GM12878 (cell line): ENCODE measurements around the gene LTA. TPM values are rescaled to one million over a fixed set of nuclear protein-coding genes. Genes with fewer than 3 reads are reported as not detected.

ENCODE experiments used
- CREM ChIP-seq: IDR thresholded peaks from 2 replicates; pipeline ENCODE4 v1.6.1; 2014; ENCODE audit warnings: antibody characterized with exemption, low read depth
- FOXK2 ChIP-seq: fragments of 450-650 bp; IDR thresholded peaks from 2 replicates; pipeline ENCODE4 v1.6.1; 2017; ENCODE audit warnings: mild to moderate bottlenecking, moderate library complexity
- HCFC1 ChIP-seq: fragments of 150-350 bp; IDR thresholded peaks from 2 replicates; pipeline ENCODE4 v1.6.1; 2014; ENCODE audit warnings: low read length
- HDGF ChIP-seq: fragments of 450-650 bp; IDR thresholded peaks from 2 replicates; pipeline ENCODE4 v1.6.1; 2016; ENCODE audit warnings: antibody characterized with exemption
- IRF4 ChIP-seq: IDR thresholded peaks from 2 replicates; pipeline ENCODE4 v1.6.1; 2011; ENCODE audit warnings: low read depth, low read length
- KDM1A ChIP-seq: fragments of 200-600 bp; sonication (generic); IDR thresholded peaks from 2 replicates; pipeline ENCODE4 v1.6.1; 2016; ENCODE audit warnings: borderline replicate concordance
- NR2F1 ChIP-seq: fragments of 450-650 bp; conservative IDR thresholded peaks from 2 replicates; pipeline ENCODE4 v1.6.1; 2017; ENCODE audit warnings: mild to moderate bottlenecking
- RB1 ChIP-seq: fragments of 450-650 bp; formaldehyde crosslinking; IDR thresholded peaks from 2 replicates; pipeline ENCODE4 v1.6.1; 2017; ENCODE audit warnings: mild to moderate bottlenecking, borderline replicate concordance
- STAT1 ChIP-seq: fragments of 450-650 bp; conservative IDR thresholded peaks from 2 replicates; pipeline ENCODE4 v1.6.1; 2014; ENCODE audit warnings: antibody characterized with exemption, mild to moderate bottlenecking
- polyA plus RNA-seq, 11 experiments: library from polyadenylated mRNA; depleted of rRNA in 4 of 11; unstranded in 6 of 11; stranded (reverse) in 5 of 11; fragments of >200 nt; fragmentation: Nextera tagmentation in 4 of 11; fragmentation: Illumina TruSeq in 1 of 11; extraction: Ambion mirVana in 4 of 11; extraction: Trizol in 1 of 11; gene quantifications; 1 replicate in 1 of 11; 2 replicates in 10 of 11; pipeline versions ENCODE4 v1.2.1 to v1.2.3, GENCODE V29; 2011 to 2016; ENCODE audit warnings: inconsistent platforms in 2 of 11, missing spikeins in 2 of 11, low read depth in 1 of 11
- total RNA-seq, 4 experiments: library from RNA; depleted of rRNA in 3 of 4; stranded (reverse); fragments of >200 nt in 3 of 4; fragmentation: Illumina TruSeq in 1 of 4; extraction: Trizol in 1 of 4; gene quantifications; 2 replicates each; pipeline versions ENCODE4 v1.2.1 to v1.2.3, GENCODE V29; 2013 to 2021
- TF ChIP-seq, protein P1 (sequence below): fragments of 450-650 bp; IDR thresholded peaks from 2 replicates; pipeline ENCODE4 v1.6.1; 2017; ENCODE audit warnings: low read depth, mild to moderate bottlenecking, moderate library complexity
- TF ChIP-seq, protein P2 (sequence below): fragments of 450-650 bp; IDR thresholded peaks from 2 replicates; pipeline ENCODE4 v1.6.1; 2018; ENCODE audit warnings: mild to moderate bottlenecking, low read depth, moderate library complexity; ENCODE audit not compliant: partially characterized antibody
- TF ChIP-seq, protein P3 (sequence below): IDR thresholded peaks from 2 replicates; pipeline ENCODE4 v1.6.1; 2012; ENCODE audit warnings: improper control_type of control experiment, low read depth, low read length; ENCODE audit not compliant: insufficient replicate concordance
- TF ChIP-seq, protein P4 (sequence below): fragments of 450-650 bp; IDR thresholded peaks from 2 replicates; pipeline ENCODE4 v1.6.1; 2017; ENCODE audit warnings: mild to moderate bottlenecking

The LTA gene
- total and polyA plus RNA-seq, 10 of the 15 experiments (the other 5 are each of a cell fraction or from before 2014, with no cell fraction given), result 27.5 to 100 (median 75.1) TPM

DNA sequence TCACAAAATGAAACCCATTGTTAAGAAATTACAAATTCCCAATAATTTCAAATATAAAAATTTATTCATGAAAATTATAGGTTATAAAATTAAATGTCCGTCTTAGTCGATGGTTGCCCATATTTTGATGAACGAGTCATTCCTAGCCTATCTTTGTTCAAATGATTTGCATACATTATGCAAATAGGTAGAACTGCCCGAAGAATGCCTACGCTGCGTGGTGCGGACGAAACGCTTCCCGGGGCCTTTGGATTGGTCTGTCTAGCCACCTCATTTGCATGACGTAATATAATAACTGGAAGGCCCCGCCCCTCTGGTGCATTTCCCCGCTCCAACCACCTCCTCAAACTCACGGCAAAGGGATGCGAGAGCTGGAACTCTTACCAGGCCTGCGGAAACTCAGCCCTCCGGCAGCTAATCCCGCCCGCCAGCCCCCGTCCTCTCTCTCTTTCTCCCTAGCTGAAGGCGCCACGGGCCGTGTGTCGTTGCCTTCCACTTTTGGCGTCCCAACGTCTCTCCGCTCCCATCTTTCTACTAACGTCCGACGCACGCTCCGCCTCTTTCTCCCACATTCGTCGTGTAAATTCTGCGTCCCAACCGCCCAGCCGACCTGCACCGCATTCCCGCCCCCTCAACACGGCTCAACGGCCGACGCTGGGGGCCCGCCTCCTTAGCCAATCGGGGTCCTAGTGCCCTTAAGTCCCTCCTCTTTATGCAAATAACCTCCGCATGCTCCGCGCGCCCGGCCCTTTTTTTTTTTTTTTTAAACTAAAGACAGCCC, 47.9 kb downstream of the LTA start (continued):
- TF ChIP-seq RB1 (peak; percentile 57; the same call in 1 of the 2 replicates), HCFC1 (peak; percentile 53), FOXK2 (no peak; the same call in 1 of the 2 replicates), NR2F1 (no peak), IRF4 (no peak), KDM1A (no peak), STAT1 (0 out of 2 replicates have a peak, but pooled peaks have one; percentile 76), HDGF (peak; percentile 97), CREM (peak; percentile 95)
- TF ChIP-seq, protein P1, sequence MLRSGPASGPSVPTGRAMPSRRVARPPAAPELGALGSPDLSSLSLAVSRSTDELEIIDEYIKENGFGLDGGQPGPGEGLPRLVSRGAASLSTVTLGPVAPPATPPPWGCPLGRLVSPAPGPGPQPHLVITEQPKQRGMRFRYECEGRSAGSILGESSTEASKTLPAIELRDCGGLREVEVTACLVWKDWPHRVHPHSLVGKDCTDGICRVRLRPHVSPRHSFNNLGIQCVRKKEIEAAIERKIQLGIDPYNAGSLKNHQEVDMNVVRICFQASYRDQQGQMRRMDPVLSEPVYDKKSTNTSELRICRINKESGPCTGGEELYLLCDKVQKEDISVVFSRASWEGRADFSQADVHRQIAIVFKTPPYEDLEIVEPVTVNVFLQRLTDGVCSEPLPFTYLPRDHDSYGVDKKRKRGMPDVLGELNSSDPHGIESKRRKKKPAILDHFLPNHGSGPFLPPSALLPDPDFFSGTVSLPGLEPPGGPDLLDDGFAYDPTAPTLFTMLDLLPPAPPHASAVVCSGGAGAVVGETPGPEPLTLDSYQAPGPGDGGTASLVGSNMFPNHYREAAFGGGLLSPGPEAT, result peak; percentile 93
- TF ChIP-seq, protein P2, sequence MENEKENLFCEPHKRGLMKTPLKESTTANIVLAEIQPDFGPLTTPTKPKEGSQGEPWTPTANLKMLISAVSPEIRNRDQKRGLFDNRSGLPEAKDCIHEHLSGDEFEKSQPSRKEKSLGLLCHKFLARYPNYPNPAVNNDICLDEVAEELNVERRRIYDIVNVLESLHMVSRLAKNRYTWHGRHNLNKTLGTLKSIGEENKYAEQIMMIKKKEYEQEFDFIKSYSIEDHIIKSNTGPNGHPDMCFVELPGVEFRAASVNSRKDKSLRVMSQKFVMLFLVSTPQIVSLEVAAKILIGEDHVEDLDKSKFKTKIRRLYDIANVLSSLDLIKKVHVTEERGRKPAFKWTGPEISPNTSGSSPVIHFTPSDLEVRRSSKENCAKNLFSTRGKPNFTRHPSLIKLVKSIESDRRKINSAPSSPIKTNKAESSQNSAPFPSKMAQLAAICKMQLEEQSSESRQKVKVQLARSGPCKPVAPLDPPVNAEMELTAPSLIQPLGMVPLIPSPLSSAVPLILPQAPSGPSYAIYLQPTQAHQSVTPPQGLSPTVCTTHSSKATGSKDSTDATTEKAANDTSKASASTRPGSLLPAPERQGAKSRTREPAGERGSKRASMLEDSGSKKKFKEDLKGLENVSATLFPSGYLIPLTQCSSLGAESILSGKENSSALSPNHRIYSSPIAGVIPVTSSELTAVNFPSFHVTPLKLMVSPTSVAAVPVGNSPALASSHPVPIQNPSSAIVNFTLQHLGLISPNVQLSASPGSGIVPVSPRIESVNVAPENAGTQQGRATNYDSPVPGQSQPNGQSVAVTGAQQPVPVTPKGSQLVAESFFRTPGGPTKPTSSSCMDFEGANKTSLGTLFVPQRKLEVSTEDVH, result peak; percentile 82
- TF ChIP-seq, protein P3, sequence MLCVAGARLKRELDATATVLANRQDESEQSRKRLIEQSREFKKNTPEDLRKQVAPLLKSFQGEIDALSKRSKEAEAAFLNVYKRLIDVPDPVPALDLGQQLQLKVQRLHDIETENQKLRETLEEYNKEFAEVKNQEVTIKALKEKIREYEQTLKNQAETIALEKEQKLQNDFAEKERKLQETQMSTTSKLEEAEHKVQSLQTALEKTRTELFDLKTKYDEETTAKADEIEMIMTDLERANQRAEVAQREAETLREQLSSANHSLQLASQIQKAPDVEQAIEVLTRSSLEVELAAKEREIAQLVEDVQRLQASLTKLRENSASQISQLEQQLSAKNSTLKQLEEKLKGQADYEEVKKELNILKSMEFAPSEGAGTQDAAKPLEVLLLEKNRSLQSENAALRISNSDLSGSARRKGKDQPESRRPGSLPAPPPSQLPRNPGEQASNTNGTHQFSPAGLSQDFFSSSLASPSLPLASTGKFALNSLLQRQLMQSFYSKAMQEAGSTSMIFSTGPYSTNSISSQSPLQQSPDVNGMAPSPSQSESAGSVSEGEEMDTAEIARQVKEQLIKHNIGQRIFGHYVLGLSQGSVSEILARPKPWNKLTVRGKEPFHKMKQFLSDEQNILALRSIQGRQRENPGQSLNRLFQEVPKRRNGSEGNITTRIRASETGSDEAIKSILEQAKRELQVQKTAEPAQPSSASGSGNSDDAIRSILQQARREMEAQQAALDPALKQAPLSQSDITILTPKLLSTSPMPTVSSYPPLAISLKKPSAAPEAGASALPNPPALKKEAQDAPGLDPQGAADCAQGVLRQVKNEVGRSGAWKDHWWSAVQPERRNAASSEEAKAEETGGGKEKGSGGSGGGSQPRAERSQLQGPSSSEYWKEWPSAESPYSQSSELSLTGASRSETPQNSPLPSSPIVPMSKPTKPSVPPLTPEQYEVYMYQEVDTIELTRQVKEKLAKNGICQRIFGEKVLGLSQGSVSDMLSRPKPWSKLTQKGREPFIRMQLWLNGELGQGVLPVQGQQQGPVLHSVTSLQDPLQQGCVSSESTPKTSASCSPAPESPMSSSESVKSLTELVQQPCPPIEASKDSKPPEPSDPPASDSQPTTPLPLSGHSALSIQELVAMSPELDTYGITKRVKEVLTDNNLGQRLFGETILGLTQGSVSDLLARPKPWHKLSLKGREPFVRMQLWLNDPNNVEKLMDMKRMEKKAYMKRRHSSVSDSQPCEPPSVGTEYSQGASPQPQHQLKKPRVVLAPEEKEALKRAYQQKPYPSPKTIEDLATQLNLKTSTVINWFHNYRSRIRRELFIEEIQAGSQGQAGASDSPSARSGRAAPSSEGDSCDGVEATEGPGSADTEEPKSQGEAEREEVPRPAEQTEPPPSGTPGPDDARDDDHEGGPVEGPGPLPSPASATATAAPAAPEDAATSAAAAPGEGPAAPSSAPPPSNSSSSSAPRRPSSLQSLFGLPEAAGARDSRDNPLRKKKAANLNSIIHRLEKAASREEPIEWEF, result no peak
- TF ChIP-seq, protein P4, sequence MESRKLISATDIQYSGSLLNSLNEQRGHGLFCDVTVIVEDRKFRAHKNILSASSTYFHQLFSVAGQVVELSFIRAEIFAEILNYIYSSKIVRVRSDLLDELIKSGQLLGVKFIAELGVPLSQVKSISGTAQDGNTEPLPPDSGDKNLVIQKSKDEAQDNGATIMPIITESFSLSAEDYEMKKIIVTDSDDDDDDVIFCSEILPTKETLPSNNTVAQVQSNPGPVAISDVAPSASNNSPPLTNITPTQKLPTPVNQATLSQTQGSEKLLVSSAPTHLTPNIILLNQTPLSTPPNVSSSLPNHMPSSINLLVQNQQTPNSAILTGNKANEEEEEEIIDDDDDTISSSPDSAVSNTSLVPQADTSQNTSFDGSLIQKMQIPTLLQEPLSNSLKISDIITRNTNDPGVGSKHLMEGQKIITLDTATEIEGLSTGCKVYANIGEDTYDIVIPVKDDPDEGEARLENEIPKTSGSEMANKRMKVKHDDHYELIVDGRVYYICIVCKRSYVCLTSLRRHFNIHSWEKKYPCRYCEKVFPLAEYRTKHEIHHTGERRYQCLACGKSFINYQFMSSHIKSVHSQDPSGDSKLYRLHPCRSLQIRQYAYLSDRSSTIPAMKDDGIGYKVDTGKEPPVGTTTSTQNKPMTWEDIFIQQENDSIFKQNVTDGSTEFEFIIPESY, result no peak
